GM12891 (cell line): Measurements from ENCODE around the gene HNRNPLL.
"Not testable (repeated sequence)": the region's sequence is repeated elsewhere in the genome, so short reads cannot be mapped to it uniquely, and the experiment has no call there.

ENCODE experiments used
- PAX5 ChIP-seq: IDR thresholded peaks from 2 replicates; pipeline ENCODE4 v1.6.1; 2011; ENCODE audit warnings: low read length, moderate library complexity, mild to moderate bottlenecking; ENCODE audit not compliant: insufficient read depth, severe bottlenecking
- POLR2A ChIP-seq: IDR thresholded peaks from 2 replicates; pipeline ENCODE4 v1.6.1; 2011; ENCODE audit warnings: low read depth, low read length, control low read depth
- POLR2AphosphoS5 ChIP-seq: IDR thresholded peaks from 2 replicates; pipeline ENCODE4 v1.6.1; 2011; ENCODE audit warnings: low read depth, low read length, control low read depth
- POU2F2 ChIP-seq: IDR thresholded peaks from 2 replicates; pipeline ENCODE4 v1.6.1; 2011; ENCODE audit warnings: low read depth, mild to moderate bottlenecking, control low read depth, low read length, moderate library complexity
- SPI1 ChIP-seq: IDR thresholded peaks from 2 replicates; pipeline ENCODE4 v1.6.1; 2011; ENCODE audit warnings: low read depth, low read length, control low read depth
- TAF1 ChIP-seq: IDR thresholded peaks from 2 replicates; pipeline ENCODE4 v1.6.1; 2011; ENCODE audit warnings: low read depth, low read length, control low read depth

GRCh38 chr2:38642373-38643017 is 39.8 kb upstream of the HNRNPLL start:
- not testable (repeated sequence) for TF ChIP-seq POLR2A, POU2F2, POLR2AphosphoS5, TAF1, PAX5, SPI1
